H54 (cell line): ENCODE results near the gene TSEN15.

Source experiments
- DNase-seq: peaks from one replicate; pipeline ENCODE4 v3.0.0; 2011; ENCODE audit warnings: low spot score, mixed read lengths; ENCODE audit not compliant: insufficient read length
- FAIRE-seq: peaks from 3 replicates; lab custom pipeline; 2011; peaks lifted over from hg19 to GRCh38; lab: Jason Lieb, UNC
- POLR2A ChIP-seq: IDR thresholded peaks from 2 replicates; pipeline ENCODE4 v1.6.1; 2011; ENCODE audit warnings: low read depth, mild to moderate bottlenecking, low read length

The TSEN15 gene

DNA sequence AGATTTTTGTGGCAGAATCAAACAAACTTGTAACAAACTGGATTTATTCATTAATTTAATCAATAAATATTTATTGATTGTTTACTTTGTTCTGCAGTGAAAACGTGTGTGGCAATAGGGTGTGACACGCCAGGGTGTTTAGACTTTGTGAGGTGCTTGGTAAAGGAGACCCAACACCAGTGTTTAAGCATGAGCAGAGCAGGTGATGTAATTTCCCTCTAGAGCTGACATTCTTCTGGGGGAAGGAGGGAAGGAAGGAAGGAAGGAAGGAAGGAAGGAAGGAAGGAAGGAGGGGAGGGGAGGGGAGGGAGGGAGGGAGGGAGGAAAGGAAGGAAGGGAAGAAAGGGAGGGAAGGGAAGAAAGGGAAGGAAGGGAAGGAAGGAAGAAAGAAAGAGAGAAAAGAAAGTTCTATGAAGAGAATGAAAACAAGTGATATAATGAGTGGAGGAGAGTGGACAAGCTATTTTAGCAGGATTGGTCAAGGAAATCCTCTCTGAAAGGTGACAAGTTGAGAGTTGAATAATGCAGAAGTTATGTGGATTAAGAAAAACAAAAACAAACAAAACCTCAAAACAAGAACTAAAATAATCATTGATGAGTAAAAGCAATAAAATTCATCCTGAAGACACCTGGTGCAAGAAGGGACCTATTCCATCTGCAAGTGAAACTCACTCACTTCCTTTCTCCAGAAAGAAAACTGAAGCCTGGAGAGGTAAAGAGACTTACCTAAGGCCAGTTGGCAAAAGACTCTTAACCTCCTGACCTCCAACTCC, 60.8 kb downstream of the TSEN15 start:
- no peak for DNase-seq
- no peak for TF ChIP-seq POLR2A
- no peak for FAIRE-seq

GRCh38 chr1:184113251-184113650, 61.7 kb downstream of the TSEN15 start:
- TF ChIP-seq POLR2A, result no peak
- no peak for DNase-seq
- FAIRE-seq, result no peak

DNA sequence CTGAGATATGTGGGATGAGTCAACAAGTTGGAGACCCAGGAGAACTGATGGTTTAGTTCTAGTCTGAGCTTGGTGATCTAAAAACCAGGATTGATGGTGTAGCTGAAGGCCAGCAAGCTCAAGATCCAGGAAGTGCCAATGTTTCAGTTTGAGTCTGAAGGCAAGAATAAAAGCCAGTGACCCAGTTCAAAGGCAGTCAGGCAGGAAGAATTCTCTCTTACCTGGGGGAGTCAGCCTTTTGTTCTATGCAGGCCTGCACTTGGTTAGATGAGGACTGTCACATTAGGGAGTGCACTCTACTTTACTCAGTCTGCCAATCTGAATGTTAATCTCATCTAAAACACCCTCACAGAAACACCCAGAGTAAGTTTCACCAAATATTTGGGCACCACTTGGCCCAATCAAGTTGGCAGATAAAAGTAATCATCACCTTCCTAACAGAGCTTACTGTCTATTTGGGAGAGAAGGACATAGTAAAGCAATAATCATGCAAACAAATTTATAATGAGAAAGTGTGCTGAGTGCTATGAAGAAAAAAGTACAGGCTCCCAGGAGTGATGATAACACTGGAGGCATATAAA, 63.4 kb downstream of the TSEN15 start:
- FAIRE-seq (no peak), DNase-seq (no peak)
- TF ChIP-seq POLR2A, result no peak

DNA sequence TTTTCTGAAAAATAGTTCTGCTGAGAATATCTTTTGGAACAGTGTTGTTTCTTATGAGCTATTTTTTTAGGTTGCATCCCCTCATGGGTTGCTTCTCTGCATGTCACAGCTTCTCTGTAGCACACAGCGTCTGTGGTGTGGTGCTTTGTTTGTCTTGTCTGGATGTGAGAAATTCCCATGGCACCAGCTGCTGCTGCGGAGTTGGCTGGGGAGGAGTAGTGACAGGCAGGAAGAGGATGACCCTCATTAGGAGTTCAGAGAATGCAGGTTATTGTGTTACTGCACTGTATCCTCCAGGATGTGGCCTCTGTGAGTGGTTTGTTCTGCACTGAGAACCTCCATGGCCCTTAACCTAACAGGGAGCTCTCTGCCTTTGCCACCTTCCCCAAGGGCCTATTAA, 64.8 kb downstream of the TSEN15 start:
- no peak for TF ChIP-seq POLR2A
- no peak for DNase-seq

GRCh38 chr1:184118046-184118445, 66.5 kb downstream of the TSEN15 start:
- DNase-seq (peak; percentile 79), FAIRE-seq (peak; percentile 80)
- no peak for TF ChIP-seq POLR2A

More for the DNA sequence above, 64.8 kb downstream of the TSEN15 start:
- FAIRE-seq, result no peak
